ENCODE measurements around the gene FHL1.

The FHL1 gene

DNA sequence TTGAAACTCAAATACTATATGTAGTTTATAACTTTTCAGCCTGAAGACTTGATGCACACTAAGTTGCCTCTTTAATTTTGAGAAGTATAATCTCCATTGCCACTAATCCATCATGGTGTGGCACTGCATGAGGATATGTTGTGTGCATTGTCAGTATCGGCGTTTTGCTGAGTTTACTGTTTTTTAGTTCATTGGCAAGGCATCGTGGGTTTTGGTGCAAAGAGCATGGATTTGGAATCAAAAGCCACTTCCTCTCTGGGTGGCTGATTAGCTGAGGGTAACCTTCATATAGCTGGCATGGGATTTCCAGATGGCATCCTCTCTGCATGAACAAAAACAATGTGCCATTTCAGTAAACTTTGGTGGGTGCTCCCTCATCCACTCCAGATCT lies 38.7 kb downstream of the FHL1 start:
- Histone ChIP-seq H3K36me3 (no peaks in the 10 kb centered on the region), H3K27me3 (no peaks in the 10 kb centered on the region), H3K4me3 (ENCODE audit: low read depth, low read length) (no peak overlapping the region), H3K4me1 (no peaks in the 10 kb centered on the region), H3K9me3 (no peaks in the 10 kb centered on the region)
- DNase-seq: no peak
- TF ChIP-seq, protein P1, sequence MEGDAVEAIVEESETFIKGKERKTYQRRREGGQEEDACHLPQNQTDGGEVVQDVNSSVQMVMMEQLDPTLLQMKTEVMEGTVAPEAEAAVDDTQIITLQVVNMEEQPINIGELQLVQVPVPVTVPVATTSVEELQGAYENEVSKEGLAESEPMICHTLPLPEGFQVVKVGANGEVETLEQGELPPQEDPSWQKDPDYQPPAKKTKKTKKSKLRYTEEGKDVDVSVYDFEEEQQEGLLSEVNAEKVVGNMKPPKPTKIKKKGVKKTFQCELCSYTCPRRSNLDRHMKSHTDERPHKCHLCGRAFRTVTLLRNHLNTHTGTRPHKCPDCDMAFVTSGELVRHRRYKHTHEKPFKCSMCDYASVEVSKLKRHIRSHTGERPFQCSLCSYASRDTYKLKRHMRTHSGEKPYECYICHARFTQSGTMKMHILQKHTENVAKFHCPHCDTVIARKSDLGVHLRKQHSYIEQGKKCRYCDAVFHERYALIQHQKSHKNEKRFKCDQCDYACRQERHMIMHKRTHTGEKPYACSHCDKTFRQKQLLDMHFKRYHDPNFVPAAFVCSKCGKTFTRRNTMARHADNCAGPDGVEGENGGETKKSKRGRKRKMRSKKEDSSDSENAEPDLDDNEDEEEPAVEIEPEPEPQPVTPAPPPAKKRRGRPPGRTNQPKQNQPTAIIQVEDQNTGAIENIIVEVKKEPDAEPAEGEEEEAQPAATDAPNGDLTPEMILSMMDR (IDR thresholded peaks at IDR 0.05; ENCODE audit: low read depth, low read length): no peak

DNA sequence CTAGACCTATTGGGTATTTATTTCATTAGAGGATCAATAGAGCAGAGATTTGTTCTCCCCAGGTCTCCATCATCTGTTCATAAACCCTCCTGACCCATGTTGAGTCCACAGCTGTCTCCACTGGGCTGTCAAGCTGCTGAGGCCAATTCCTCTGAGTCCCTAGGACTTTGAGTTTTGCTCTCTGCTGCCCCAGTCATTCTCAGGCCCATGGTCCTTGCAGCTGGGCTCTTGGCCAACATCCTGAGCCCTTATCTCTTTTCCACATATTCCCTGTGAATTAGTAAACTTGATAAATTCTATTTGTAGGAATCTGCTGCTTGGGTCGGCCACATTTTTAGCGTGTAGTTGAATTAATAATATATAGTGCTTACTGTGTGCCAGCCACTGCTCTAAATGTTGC lies 41.9 kb downstream of the FHL1 start:
- Histone ChIP-seq H3K4me3 (ENCODE audit: low read depth, low read length) (no peak overlapping the region), H3K36me3 (no peaks in the 10 kb centered on the region), H3K9me3 (no peaks in the 10 kb centered on the region), H3K4me1 (no peaks in the 10 kb centered on the region), H3K27me3 (no peaks in the 10 kb centered on the region)
- TF ChIP-seq, protein P1 (IDR thresholded peaks at IDR 0.05; ENCODE audit: low read depth, low read length): no peak
- no peak for DNase-seq

DNA sequence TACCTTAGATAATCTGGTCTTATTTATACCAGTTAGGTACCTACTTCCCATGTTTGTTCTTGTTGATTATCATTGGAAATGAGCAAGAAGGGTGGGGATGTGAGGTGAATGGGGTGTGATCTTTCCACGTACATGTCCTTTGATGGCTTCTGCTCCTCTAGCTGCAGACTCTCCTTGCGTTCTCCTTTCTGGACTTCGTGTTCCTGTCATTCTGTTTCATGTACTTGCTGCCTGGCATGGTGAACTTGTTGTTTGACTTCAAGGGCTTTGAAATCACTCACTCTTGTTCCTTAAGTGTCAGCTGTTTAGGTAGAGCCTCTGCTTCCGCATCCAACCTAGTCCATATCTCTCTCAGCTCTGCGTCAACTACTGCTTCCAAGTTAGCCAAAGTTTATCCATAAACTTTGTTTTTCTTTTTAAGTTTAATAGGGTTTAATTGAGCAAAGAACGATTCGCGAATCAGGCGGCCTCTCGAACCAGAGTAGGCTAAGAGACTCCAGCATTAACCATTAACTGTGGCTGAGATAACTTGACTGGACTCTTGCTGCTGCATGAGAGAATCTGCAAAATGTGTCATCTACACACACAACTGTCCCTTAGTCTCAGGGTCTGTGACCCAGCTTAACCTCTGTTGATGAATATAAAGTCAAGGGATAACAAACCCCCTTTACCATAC lies 42.8 kb downstream of the FHL1 start:
- DNase-seq: no peak
- TF ChIP-seq, protein P1 (IDR thresholded peaks at IDR 0.05; ENCODE audit: low read depth, low read length): no peak
- H3K36me3 ChIP-seq: no peaks in the 10 kb centered on the region
- no peaks in the 10 kb centered on the region for H3K4me1 ChIP-seq
- no peaks in the 10 kb centered on the region for H3K27me3 ChIP-seq
- no peak overlapping the region for H3K4me3 ChIP-seq (ENCODE audit: low read depth, low read length)
- H3K9me3 ChIP-seq: no peaks in the 10 kb centered on the region

DNA sequence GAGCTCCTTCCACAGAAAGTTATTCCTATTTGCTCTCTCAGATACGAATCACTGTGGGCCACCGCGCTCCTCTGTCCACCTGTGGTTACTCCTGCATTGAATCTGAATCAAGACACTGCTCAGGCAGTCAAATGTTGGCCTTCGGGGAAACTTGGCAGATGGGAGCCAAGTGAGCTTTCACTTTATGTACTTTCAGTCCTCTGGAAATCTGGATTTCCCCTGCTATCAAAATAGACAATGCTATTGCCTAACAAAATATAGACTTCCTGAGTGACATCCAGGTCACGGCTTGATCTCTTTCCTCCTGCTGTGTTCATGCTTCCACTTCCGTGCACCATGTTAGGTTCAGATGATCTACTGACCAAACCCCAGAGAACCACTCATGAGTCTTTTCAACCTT lies 43.8 kb downstream of the FHL1 start:
- H3K4me1 ChIP-seq: no peaks in the 10 kb centered on the region
- H3K27me3 ChIP-seq: no peaks in the 10 kb centered on the region
- H3K4me3 ChIP-seq (ENCODE audit: low read depth, low read length): no peak overlapping the region
- H3K9me3 ChIP-seq: no peaks in the 10 kb centered on the region
- no peak for DNase-seq
- TF ChIP-seq, protein P1 (IDR thresholded peaks at IDR 0.05; ENCODE audit: low read depth, low read length): no peak
- H3K36me3 ChIP-seq: no peaks in the 10 kb centered on the region

DNA sequence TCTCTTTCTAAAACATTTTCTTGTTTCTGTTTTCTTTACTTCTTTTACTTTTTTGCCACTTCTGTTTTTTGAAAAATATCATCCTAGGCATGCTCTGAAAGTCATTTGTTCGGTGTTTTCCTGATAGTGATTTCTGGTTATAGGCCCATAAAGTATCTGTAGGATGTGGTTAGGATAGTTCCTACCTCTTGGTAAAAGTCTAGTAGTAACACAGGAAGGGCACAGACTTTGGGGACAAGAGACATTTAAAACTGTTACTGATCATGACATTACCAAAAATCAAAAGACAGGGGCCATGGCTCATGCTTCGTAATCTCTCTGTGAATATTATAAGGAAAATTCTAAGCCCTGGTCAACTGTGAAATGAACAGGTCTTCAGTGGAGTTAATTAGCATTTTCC lies 44.8 kb downstream of the FHL1 start:
- Histone ChIP-seq H3K27me3 (no peaks in the 10 kb centered on the region), H3K9me3 (no peaks in the 10 kb centered on the region), H3K36me3 (no peaks in the 10 kb centered on the region), H3K4me1 (no peaks in the 10 kb centered on the region), H3K4me3 (ENCODE audit: low read depth, low read length) (no peak overlapping the region)
- TF ChIP-seq, protein P1 (IDR thresholded peaks at IDR 0.05; ENCODE audit: low read depth, low read length): no peak
- no peak for DNase-seq

DNA sequence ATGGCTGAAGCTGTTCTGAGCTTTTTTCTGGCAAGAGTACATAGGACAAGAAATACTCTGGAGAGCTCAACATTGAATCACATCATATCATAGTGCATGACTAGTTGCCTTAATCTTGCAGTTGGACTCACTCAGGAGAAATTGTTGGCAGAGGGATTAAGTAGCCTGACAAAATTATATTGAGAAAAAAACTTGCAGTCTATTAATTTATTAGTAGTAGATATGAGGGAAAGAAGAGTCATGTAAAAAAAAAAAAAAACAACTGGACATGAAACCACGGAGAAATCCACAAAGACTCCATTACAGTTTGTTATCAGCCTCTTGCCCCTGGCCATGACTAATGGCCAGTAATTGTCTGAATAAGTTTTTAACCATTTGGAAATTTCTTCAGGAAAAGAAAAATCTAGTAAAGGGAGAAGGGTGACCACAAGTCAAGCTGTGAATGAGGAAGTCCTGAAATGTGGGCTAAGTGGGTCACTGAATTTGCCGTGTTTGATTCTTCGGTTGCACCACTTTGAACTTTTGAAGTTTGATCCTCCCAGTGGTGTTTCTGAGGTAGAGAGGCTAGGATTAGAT lies 45.6 kb downstream of the FHL1 start:
- H3K36me3 ChIP-seq: no peaks in the 10 kb centered on the region
- no peaks in the 10 kb centered on the region for H3K27me3 ChIP-seq
- no peaks in the 10 kb centered on the region for H3K9me3 ChIP-seq
- H3K4me1 ChIP-seq: no peaks in the 10 kb centered on the region
- no peak overlapping the region for H3K4me3 ChIP-seq (ENCODE audit: low read depth, low read length)
- no peak for DNase-seq
- TF ChIP-seq, protein P1 (IDR thresholded peaks at IDR 0.05; ENCODE audit: low read depth, low read length): no peak
